T follicular helper cell (primary cell): ENCODE measurements around the gene SAMD4A.

Experiments used
- DNase-seq: peaks from one replicate; pipeline ENCODE4 v3.0.0-alpha.2; 2020; ENCODE audit warnings: low read depth

SAMD4A gene

DNA sequence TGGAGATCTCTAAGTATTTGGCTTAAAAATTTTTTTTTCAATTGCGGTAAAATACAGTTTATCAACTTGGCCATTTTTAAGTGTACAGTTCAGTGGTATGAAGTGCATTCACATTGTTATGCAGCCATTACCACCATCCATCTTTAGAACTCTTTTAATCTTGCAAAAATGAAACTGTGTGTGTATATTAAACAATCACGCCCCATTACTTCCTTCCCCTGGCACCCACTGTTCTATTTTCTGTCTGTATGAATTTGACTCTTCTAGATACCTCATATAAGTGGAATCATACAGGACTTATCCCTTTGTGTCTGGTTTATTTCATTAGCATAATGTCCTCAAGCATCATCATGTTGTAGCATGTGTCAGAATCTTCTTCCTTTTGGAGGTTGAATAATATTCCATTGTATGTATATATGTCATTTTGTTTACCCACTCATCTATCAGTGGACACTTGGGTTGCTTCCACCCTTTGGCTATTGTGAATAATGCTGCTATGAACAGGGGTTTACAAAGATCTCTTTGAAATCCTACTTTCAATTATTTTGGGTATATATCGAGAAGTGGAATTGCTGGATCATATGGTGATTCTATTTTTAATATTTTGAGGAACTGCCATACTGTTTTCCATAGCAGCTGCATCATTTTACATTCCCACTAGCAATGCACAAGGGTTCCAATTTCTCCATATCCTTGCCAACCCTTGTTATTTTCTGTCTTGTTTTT, 62.9 kb downstream of the SAMD4A start:
- DNase-seq = no peak

DNA sequence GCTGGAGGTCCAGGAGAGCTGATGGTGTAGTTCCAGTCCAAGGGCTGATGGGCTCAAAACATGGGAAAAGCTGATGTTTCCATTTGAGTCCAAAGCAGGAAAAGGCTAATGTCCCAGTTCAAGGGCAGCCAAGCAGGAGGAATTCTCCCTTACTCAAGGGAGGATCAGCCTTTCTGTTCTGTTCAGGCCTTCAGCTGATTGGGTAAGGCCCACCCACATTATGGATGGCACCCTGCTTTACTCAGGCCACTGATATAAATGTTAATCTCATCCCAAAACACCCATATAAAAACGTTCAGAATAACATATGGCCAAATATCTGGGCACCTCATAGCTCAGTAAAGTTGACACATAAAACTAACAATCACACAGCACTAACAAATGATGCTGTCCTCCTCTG, 64.1 kb downstream of the SAMD4A start:
- no peak for DNase-seq

DNA sequence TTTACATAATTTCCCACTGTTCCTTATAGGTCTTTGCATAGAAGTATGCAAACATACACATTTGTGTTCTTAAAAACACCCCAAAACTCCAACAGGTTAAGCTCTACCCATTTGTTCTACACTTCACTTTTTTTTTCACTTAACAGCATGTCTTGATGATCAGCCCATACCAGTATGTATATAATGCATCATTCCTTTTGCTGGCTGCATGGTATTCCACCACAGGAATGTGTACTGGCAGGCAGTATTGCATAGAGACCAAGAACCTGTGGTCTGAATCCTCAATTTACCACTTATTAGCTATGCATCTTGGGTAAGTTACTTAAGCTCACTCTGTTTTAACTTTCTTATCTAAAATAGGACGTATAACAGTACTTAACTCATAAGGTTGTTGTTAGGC, 65.5 kb downstream of the SAMD4A start:
- DNase-seq = no peak

DNA sequence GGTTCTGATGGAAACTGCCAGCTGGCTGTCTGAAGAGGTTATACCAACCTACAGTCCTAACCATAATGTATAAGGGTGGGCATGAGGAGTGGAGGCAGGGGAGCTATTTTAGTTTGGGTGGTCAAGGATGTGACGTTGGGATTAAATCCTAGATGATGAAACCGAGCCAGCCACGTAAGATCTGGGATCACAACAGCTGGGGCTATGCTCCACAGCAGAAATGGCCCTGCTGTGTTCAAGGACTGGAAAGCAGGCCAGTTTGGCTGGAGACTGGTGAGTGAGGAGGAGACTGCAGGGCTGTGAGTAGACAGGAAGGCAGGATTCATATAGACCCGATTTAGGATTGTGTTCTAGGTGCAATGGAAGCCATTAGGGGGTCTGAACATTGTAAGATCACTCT, 66.1 kb downstream of the SAMD4A start:
- no peak for DNase-seq

DNA sequence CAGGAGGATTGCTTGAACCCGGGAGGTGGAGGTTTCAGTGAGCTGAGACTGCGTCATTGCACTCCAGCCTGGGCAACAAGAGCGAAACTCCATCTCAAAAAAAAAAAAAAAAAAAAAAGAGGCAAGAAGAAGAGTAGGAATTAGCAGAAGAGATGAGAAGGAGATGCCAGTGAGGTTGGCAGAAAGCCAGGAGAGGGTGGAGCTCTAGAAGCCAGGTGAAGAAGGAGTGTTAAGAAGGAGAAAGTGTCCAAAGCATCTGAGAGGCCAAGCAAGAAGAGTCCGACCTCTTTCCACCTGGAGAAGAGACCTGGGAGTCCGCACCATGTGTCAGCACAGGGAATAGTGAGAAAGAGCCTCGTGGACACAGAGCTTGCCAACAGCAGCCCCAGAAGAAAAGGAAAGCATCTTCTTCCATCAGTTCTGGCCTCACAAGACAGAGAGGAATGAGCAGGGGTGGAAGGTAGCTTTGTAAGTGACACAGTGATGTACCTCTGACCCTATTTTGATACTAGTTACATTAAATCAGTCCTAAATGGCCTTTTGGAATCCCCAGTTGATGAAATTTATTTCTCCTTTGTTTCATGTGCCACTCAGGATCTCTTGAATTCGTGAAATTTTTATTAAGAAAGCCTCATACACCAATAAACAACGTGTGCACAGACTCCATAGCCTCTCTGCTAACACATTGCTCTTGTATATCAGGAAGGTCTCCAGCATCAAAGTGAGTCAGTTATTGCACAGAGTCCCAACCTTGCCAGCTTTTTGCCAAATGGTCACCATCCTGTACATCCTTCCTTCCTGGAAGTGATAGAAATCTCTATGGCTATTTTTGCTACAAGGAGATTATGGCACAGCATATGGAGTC, 70.6 kb downstream of the SAMD4A start:
- no peak for DNase-seq

DNA sequence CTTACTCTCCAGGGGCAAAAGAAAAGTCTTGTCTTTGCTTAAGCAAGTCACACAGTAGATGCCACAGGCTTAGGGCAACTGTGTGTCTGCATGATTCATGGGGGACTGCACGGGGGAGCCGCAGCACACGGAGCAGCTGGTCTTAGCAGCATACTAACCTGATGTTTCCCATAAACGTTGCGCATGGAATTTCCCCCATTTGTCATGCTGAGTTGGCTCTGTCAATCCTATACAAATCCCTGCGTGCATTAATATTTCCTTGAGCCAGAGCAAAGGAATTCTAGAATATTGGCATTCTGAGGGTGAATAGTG, 71.2 kb downstream of the SAMD4A start:
- DNase-seq = no peak

DNA sequence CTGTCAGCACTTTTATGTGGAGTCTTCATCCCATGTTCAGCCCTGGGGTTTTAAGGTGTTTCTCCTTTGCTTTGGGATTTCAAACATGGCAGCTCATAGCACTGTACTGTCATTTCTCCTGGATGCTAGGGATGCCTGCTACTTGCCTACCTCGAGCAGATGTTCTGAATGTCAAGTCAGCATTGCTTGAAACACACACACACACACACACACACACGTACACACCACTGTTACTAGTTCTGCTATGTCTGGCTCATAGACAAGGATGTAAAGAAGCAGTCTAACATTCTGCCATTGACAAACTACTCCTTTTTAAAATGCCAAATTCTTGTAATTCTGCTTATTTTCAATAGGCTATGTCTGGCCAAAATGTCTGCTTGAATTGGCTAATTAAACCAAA, 72.7 kb downstream of the SAMD4A start:
- DNase-seq = no peak

DNA sequence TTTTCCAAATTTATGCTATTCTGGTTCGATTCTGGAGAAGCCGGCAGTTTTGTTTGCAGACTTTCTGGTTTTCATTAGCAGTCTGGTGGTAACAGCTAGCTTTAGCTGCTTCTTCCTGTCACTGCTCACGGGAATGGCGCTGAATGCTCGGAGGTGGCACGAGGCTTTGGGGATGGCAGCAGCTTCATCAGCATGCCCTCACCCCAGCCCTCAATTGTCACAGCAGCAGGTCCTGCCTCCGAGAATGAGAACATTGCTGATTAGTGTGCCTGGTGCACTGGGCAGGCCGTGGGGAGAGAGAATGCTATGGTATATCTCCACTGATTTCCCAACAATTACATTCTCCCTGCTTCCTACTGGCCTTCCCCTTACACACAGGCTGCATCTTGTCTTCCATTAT, 73.6 kb downstream of the SAMD4A start:
- DNase-seq = no peak

DNA sequence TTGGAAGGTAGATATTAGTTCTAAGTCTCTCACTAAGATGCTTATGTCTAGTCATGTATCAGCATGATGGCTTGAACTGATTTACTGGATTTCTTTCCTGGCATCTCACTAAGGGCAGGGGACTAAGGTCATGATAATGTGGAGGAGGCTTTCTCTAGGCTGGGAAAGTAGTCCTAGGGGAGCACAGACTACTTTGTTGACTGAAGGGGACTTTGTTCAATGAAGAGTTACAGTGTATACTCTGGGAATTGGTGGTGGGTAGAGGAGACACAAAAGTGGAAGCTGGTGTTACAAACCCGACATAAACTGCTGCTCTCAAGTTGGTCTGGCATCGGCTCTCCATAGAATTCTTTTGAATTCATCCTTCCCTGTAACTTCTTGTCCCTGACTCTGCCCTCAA, 75.2 kb downstream of the SAMD4A start:
- no peak for DNase-seq

DNA sequence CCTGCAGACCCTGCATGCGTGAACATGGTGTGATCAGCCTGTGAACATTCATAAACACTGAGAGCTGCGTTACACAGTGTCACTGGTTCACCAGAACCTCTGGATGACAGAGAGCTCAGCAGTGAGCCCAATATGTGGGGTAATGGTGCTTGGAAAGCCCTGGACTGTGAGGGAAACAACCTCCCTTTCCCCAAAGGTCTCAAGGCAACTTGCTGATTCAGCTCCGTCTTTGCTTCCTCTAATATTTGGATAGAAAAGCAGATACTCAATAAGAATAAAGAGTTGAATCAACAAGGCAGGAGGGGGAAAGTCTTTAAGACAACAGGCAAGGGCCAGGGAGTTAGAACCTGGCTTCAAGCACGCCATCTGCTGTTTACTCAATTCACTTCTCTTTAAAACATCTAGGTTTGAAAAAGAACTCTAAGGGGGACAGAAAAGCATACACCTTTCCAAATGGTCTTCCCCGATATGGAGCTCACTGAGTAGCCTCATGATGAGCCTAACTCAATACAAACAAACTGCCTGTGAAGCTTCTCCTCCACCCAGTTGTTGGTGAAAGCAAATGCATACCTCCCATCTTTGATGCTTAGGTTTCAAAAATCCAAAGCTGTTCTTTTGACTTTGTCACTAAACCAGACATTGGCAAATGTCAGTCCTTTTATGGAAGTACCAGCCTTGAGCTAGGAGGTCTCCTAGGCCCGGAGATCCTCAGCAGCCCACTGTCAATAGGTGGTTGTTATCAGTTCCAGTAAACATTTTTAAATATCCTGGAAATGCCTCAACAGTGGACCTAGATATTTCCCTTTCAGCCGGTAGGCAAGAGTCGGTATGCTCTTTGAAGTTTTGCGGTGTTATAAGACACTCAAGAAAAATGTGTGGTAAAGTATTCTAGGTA, 76.1 kb downstream of the SAMD4A start:
- no peak for DNase-seq

DNA sequence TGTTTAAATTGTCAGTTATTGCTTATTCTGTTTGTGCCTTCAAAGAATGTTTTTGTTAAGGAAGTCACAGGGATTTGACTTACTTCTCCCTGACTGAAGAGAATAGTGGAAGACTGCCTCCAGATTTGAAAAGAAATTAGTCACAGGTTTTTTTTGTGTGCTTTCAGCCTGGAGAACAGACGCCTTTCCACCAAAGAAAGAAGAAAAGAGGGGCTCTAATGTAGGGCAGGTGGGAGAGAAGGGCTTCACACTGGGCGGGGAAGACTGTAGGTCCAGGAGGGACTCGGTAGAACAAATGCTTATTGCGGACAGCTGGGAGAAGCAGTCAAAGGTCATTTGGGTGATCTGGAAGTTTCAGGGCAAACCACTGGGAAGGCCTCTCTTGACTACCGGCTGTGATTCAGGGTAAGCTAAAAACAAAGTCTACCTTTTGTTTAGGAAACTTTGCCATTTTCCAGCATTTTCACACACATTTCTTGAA, 76.8 kb downstream of the SAMD4A start:
- no peak for DNase-seq

DNA sequence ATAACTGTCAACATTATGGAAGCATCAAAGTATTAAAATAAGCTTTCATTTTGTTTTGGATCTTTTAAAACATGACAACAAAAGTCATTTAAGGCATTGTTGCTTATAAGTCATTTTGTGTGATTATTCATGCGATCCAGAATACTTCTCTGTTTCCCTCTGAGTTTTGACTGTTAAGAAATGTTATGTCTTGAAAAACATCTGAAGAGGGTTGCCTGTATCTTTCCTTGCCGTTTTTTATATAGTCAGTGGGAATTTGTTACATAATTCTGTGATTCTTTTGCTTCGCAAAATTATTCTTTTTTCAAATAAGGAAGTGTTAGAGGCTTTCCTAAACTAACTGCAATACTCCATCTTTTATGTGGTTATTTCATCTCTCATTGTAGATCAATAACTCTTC, 78.7 kb downstream of the SAMD4A start:
- no peak for DNase-seq

DNA sequence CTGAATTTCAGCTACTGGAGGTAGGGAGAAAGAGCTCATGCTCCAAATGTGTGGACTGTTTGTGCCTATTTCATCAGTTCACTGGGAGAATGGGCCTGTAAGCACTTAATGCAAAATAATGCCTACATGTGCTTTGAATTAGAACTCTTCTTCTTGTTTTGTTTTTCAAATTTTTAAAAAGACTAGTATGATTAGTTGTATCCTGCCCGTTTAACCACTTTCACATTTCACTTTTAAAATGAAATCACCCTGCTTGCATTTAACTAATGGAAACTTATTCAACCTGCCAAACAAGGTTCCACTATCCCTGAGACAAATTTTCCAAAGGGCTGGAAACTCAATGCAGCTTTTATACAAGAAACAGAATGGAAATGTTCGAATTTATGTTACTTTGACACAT, 79.7 kb downstream of the SAMD4A start:
- DNase-seq = no peak

DNA sequence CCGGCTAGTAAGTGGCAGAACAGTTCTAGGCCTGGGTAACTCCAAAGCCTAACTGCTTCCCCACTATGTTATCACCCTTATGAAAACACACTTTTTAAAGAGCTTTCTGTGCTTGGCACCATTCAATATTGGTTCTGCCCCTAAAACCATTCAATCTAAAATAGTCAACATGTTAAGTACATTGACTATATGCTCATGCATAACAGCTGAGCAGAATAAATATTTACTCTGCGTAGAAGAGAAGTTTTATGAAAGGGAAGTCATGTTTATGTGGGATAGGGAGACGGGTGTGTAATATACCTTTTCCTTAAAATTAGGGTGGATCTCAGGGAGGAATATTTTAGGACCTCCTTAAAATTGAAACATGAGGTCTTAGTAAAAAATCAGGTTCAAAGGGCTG, 80.5 kb downstream of the SAMD4A start:
- DNase-seq = no peak

DNA sequence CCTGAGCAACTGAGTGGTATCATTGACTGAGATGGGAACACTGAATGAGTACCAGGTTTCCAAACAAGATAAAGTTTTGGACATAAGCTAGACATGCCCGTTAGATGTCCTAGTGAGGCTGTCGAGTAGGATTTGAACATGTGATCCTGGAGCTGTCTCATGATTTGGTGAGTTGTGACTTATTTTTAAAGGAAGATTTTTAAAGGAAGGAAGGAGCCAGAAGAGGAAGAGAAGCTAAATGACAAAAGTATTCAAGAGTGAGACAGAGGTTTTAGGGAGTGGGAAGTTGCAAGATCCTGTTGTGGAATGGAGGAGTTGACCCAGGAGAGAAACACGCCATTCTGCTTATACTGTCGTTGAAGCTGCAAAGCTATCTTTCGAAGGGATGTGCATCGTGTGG, 82.1 kb downstream of the SAMD4A start:
- no peak for DNase-seq

DNA sequence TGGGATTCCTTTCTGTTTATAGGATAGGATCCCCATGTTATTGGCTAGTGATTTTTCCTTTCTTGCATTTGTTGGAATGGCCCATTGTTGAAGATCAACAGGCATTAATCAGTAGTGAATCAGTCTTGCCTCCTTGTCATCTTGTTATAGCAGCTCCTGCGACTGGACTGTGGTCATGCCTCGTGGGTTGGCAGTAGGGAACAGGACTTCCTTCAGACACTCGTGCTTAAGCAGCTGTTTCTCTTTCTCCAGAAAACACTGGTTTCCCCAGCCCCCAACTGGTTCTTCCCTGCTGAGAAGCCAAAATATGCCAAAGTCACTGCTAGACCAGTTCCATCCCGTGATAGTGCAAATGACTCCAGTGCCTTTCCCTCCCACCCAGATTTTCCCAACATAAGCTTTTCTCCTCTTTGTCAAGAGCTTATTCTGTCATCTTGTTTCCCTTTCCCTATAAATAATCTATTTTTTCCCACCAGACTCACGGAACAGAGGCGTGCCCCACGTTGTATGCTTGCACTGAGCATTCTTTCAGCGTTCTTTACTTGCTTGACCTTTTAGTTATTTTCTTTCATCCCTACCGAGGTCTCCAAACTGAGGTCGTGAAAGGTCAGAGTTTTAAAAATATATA, 83.5 kb downstream of the SAMD4A start:
- DNase-seq = no peak

DNA sequence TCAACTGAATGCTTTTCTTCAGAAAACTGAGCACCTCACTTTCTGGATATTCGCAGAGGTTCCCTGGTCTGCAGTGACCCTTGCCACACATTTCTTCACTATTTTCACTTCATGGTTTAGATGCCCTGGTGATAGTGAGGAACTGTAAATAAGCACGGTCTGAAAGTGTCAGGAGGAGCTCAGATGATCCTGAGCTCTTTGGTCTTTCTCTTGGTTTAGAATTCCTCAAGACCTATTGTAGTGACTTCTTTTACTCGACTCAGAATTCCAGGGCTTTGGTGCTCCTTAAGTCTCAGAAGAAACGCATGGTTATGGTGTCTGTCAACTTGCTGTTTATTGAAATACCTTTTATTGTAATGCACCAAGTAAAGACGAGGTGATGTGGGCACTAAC, 84.0 kb downstream of the SAMD4A start:
- no peak for DNase-seq

DNA sequence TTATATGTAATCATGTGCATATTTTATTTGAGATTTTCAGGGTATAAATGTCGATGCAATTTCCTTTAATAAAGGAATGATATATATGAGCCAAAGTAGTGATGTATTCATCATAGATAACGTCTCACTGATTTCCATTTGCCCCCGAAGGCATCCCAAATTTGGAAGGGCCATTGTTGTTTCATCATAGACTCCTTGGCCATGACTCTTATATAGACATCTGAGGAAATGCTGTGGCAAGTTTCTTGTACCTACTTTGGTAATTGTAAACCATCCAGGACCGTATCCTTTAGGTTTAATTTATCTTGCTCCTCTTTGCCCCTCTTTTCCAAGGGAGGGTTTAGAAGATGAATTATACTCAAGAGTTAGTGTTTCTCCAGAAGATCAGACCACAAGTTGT, 84.7 kb downstream of the SAMD4A start:
- DNase-seq = no peak

DNA sequence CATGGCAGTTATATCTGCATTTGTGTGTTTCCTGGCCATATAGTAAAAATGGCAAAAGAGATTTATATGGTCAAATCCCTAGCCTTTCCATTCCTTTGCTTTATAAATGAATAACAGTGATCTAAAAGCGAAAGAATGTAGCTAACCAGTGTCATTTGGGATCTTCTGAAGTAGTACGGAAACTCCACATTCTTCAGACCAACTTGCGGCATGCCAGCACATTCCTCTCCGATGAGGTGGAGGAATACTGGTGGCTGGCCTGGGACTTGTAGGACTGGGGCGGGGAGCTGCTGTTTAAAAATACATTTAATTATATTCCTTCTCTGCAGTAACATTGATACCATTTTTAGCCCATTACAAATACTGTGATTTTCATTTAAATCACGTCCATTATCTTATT, 85.3 kb downstream of the SAMD4A start:
- no peak for DNase-seq

DNA sequence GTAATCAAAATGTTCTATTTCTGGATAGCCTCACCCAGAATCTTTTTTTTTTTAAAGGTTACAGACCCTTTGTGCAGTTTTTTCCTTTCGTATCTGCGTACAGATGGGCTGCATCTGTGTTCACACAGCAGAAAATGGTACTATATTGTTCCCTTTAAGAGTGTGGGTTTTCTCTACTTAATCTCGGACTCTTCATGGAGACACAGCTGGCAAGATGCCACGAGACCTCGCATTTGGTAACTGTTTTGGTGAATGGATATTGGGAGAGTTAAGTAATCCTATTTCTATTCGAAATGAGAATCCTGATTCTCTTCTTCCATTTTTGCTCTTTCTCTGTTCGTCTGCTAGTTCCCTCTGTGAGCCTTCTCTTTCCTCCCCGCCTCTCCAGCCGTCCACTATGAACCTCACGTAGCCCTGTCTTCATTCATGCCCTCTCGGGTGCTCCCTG, 85.7 kb downstream of the SAMD4A start:
- DNase-seq = no peak

DNA sequence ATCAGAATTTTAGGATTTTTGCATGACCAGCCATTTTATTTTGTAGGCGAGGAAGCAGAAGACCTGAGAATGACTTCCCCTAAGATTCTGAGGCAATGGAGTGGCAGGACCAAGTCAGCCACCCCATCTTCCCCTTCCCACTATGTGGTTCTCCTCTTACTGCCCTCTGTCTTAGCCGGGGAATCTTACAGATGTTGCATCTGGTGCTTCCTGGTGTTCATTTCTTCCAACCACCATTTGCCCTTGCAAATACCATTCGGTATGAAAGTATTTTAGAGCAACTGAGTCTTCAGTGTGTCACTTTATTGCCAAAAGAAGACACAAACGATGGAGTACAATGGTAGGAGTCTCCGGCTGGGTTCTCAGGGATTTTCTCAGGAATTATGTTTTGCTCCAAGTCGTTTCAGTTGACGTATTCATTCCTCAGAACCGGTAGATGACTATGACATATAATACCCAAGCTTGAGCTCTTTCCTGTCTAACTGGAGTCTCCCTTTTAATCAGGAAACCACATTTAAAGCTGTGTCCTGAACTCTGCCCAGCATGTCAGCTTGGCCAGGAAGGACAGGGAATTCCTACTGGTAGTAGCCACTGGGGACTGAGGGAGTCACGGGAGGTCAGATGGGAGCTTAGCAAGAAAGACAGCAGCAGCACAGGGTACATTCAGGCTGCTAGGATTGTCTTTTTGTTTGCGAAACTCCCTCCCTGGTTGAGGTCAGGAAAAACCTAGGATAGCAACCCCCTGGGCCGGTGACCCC, 87.0 kb downstream of the SAMD4A start:
- DNase-seq = no peak
